Spinal cord (tissue), 10 donors: ENCODE data around the gene CCDC107. TPM values are rescaled to one million over a fixed set of nuclear protein-coding genes. Genes with fewer than 3 reads are reported as not detected.

Experiments
- DNase-seq, 6 donors: peaks; one replicate each; pipeline versions ENCODE4 v3.0.0 to v3.0.0-alpha.2; 2013 to 2015; ENCODE audit warnings: low spot score in 6 of 6, low read depth in 4 of 6
- H3K27ac ChIP-seq: one replicate; pipeline ENCODE4 v1.5.1; 2013; ENCODE audit warnings: low read depth, low read length, control low read depth
- H3K27me3 ChIP-seq: one replicate; pipeline ENCODE4 v1.6.1; 2013; ENCODE audit warnings: low read length; ENCODE audit not compliant: control insufficient read depth, insufficient read depth
- H3K36me3 ChIP-seq: one replicate; pipeline ENCODE4 v1.6.1; 2013; ENCODE audit warnings: low read length; ENCODE audit not compliant: control insufficient read depth, insufficient read depth
- H3K4me1 ChIP-seq: one replicate; pipeline ENCODE4 v1.6.1; 2013; ENCODE audit warnings: low read length; ENCODE audit not compliant: control insufficient read depth, insufficient read depth
- H3K4me3 ChIP-seq: one replicate; pipeline ENCODE4 v1.5.1; 2013; ENCODE audit warnings: low read depth, low read length, control low read depth
- H3K9me3 ChIP-seq: one replicate; pipeline ENCODE4 v1.6.1; 2013; ENCODE audit warnings: low read length; ENCODE audit not compliant: control insufficient read depth, insufficient read depth
- WGBS: methylation state at CpG from one replicate; pipeline ENCODE4 v1.1.5; 2013; ENCODE audit warnings: missing lambda C conversion rate; ENCODE audit not compliant: insufficient coverage; 5-methylcytosine and 5-hydroxymethylcytosine counted together
- polyA plus RNA-seq, 2 donors: library from polyadenylated mRNA; unstranded; fragments of 120-200 nt; gene quantifications; one replicate each; pipeline ENCODE4 v1.2.1, GENCODE V29; 2013; ENCODE audit not compliant: insufficient read length in 2 of 2
- total RNA-seq, 2 donors: library from RNA; depleted of rRNA in 1 of 2; stranded (reverse); fragments of 120-200 nt in 1 of 2; fragments of >200 nt in 1 of 2; gene quantifications; one replicate each; pipeline versions ENCODE4 v1.2.3 to v1.2.4, GENCODE V29; 2013 to 2014
- donor health status: healthy.

Gene CCDC107
- total and polyA plus RNA-seq, 4 donors: 8.3 to 38.2 (median 30.6) TPM

- Histone ChIP-seq H3K36me3 (peaks cover 8% of the 10 kb centered on the region), H3K27me3 (no peaks in the 10 kb centered on the region), H3K4me3 (no peak overlapping the region), H3K27ac (no peak overlapping the region), H3K4me1 (peaks cover 15% of the 10 kb centered on the region), H3K9me3 (no peaks in the 10 kb centered on the region)
- WGBS: no CpG with 5 or more reads among the region's 1 CpG
- peak in 1 of 6 donors; percentile 52 for DNase-seq
Observed at GRCh38 chr9:35666045-35666444, 8.0 kb downstream of the CCDC107 start.

- H3K27ac ChIP-seq: no peak overlapping the region
- no peak overlapping the region for H3K4me3 ChIP-seq
- peaks cover 7% of the 10 kb centered on the region for H3K36me3 ChIP-seq
- 92% methylated on average over 2 of the region's 5 CpGs for WGBS
- no peaks in the 10 kb centered on the region for H3K9me3 ChIP-seq
- no peaks in the 10 kb centered on the region for H3K27me3 ChIP-seq
- DNase-seq: no peak
- peaks cover 15% of the 10 kb centered on the region for H3K4me1 ChIP-seq
Observed at GRCh38 chr9:35666549-35666948, 8.5 kb downstream of the CCDC107 start.

DNA sequence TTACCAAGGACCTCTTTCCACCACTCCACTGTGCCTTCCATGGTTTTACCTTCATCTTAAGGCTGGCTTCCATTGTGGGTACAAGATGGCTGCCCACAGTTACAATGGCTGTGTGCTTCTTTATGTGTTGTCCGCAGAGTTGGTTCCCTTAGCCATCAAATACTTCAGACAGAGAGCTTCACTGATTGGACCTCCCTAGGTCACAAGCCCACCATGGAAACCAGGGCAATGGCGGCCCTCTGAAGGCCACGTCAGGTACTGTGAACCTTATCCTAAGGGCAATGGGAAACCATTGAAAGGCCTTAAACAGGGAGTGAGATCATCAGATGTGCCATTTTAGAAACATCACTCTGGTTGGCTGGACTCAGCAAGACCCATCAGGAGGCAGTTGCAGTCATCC is 9.8 kb downstream of the CCDC107 start:
- DNase-seq: no peak
- Histone ChIP-seq H3K36me3 (no peaks in the 10 kb centered on the region), H3K27me3 (no peaks in the 10 kb centered on the region), H3K27ac (no peak overlapping the region), H3K4me3 (no peak overlapping the region), H3K4me1 (peaks cover 15% of the 10 kb centered on the region), H3K9me3 (no peaks in the 10 kb centered on the region)
- 100% methylated on average over 3 of the region's 3 CpGs for WGBS

DNA sequence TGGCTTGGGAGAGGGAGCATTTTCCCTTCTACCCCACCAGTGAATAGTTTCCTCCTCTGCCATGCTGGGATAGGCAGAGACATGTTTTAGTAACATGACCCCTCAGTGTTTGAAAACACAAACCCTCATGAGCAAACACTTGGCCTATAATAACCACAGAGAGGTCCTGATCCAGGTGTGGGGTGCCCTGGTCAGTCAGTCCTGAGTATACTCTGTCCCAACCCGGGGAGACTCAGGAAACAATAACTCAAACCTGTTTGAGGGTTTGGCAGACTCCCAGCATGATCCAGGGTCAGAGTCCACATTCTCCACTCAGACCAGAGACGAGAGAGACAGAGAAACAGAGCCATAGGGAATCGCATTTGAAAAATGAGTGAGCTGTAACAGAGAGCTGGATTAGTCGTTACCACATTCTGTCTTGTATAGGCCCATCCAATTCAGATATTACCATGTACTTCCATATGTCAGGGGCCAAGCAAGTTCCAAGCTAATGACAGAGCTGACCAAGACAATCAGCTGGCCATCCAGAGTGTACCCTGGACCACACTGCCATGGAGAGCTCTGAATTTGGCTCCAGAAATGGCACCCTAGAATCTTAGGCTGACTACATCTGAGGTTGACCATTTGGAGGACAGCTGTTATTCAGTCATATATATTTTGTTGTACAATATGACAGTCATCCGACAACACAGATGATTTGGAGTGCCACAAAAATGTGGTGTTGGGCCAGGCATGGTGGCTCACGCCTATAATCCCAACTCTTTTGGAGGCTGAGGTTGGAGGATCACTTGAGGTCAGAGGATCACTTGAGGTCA is 11.4 kb downstream of the CCDC107 start:
- no peak overlapping the region for H3K27ac ChIP-seq
- H3K4me1 ChIP-seq: peaks cover 20% of the 10 kb centered on the region
- no peaks in the 10 kb centered on the region for H3K9me3 ChIP-seq
- H3K27me3 ChIP-seq: no peaks in the 10 kb centered on the region
- WGBS: 75% methylated on average over 2 of the region's 6 CpGs
- no peak for DNase-seq
- no peaks in the 10 kb centered on the region for H3K36me3 ChIP-seq
- H3K4me3 ChIP-seq: no peak overlapping the region

DNA sequence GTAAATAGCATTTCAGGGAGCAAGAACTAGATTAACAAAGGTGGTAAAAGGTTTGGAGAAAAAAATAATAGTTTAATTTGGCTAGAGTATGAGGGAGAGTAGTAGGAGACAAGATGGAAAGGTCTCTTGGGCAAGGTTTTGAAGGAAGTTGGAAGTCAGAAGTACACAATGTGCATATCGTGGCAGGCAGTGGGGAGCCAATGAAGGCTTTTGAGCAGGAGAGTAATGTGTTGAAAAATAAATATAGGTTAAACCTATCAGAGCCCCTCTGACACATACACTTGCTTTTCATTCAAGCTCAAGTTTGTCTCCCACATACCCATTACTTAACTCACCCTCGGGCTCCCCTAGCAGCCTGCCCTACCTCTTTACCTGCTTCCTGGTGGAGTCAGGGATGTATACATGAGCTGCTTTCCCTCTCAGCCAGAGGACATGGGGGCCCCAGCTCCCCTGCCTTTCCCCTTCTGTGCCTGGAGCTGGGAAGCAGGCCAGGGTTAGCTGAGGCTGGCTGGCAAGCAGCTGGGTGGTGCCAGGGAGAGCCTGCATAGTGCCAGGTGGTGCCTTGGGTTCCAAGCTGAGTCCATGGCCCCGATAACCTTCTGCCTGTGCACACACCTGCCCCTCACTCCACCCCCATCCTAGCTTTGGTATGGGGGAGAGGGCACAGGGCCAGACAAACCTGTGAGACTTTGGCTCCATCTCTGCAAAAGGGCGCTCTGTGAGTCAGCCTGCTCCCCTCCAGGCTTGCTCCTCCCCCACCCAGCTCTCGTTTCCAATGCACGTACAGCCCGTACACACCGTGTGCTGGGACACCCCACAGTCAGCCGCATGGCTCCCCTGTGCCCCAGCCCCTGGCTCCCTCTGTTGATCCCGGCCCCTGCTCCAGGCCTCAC is 15.3 kb downstream of the CCDC107 start, which contains the start of gene CA9:
Gene CA9 (plus strand): TSS at position 797 of the 893 bp plus-strand sequence. CDS start 32 bp downstream, at position 829.
- peaks cover 22% of the 10 kb centered on the region for H3K4me1 ChIP-seq
- no peak within 1 kb of the TSS for H3K4me3 ChIP-seq
- H3K9me3 ChIP-seq: no peaks in the 10 kb centered on the region
- H3K27me3 ChIP-seq: no peaks in the 10 kb centered on the region
- DNase-seq: peak in 2 of 6 donors; percentile 27 to 87
- no peaks in the 10 kb centered on the region for H3K36me3 ChIP-seq
- no peak within 1 kb of the TSS for H3K27ac ChIP-seq
- 48% methylated on average over 7 of the region's 10 CpGs for WGBS

DNA sequence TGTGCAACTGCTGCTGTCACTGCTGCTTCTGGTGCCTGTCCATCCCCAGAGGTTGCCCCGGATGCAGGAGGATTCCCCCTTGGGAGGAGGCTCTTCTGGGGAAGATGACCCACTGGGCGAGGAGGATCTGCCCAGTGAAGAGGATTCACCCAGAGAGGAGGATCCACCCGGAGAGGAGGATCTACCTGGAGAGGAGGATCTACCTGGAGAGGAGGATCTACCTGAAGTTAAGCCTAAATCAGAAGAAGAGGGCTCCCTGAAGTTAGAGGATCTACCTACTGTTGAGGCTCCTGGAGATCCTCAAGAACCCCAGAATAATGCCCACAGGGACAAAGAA is 15.9 kb downstream of the CCDC107 start:
- Histone ChIP-seq H3K27ac (no peak overlapping the region), H3K36me3 (no peaks in the 10 kb centered on the region), H3K4me3 (no peak overlapping the region), H3K4me1 (peaks cover 22% of the 10 kb centered on the region), H3K27me3 (no peaks in the 10 kb centered on the region), H3K9me3 (no peaks in the 10 kb centered on the region)
- no peak for DNase-seq
- 71% methylated on average over 3 of the region's 3 CpGs for WGBS

GRCh38 chr9:35675204-35675603 is 17.1 kb downstream of the CCDC107 start:
- peaks cover 22% of the 10 kb centered on the region for H3K4me1 ChIP-seq

GRCh38 chr9:35675732-35676392 is 17.8 kb downstream of the CCDC107 start:
- peak in 4 of 6 donors; percentile 56 to 96 (median 77) for DNase-seq
- WGBS: 3% methylated on average over 51 of the region's 51 CpGs

More at GRCh38 chr9:35675204-35675603, 17.1 kb downstream of the CCDC107 start:
- peak overlapping the region; percentile 62 for H3K4me3 ChIP-seq
- H3K9me3 ChIP-seq: no peaks in the 10 kb centered on the region
- peak in 1 of 6 donors; percentile 49 for DNase-seq
- 26% methylated on average over 12 of the region's 13 CpGs for WGBS
- no peaks in the 10 kb centered on the region for H3K27me3 ChIP-seq
- no peaks in the 10 kb centered on the region for H3K36me3 ChIP-seq
- H3K27ac ChIP-seq: no peak overlapping the region

DNA sequence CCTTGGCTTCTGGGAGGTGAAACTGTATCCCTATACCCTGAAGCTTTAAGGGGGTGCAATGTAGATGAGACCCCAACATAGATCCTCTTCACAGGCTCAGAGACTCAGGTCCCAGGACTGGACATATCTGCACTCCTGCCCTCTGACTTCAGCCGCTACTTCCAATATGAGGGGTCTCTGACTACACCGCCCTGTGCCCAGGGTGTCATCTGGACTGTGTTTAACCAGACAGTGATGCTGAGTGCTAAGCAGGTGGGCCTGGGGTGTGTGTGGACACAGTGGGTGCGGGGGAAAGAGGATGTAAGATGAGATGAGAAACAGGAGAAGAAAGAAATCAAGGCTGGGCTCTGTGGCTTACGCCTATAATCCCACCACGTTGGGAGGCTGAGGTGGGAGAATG is 21.0 kb downstream of the CCDC107 start:
- no peaks in the 10 kb centered on the region for H3K27me3 ChIP-seq
- H3K4me3 ChIP-seq: no peak overlapping the region
- DNase-seq: no peak
- peaks cover 5% of the 10 kb centered on the region for H3K36me3 ChIP-seq
- peaks cover 13% of the 10 kb centered on the region for H3K4me1 ChIP-seq
- 100% methylated on average over 2 of the region's 5 CpGs for WGBS
- H3K27ac ChIP-seq: no peak overlapping the region
- no peaks in the 10 kb centered on the region for H3K9me3 ChIP-seq

More at GRCh38 chr9:35675732-35676392, 17.8 kb downstream of the CCDC107 start:
- H3K4me1 ChIP-seq: peaks cover 22% of the 10 kb centered on the region
- no peaks in the 10 kb centered on the region for H3K9me3 ChIP-seq
- H3K36me3 ChIP-seq: no peaks in the 10 kb centered on the region
- peak overlapping the region; percentile 7 for H3K27ac ChIP-seq
- H3K4me3 ChIP-seq: peak overlapping the region; percentile 62
- no peaks in the 10 kb centered on the region for H3K27me3 ChIP-seq
